ENCODE data around the gene DQX1.
A peak's percentile ranks its signal among the peaks of the same experiment; 100 is the strongest.

Gene DQX1

GRCh38 chr2:74525717-74526648 is at the start of gene DQX1:
TSS of gene DQX1 (minus strand) at chr2:74526231. CDS start at chr2:74525729, 502 bp downstream.
- Mint-ChIP-seq H3K4me1 (peaks cover 17% of the 10 kb centered on the region), H3K9me3 (no peaks in the 10 kb centered on the region), H3K36me3 (ENCODE audit: low read depth) (peaks cover 24% of the 10 kb centered on the region), H3K27ac (peak within 1 kb of the TSS in 1 of 3 experiments; percentile 61), H3K27me3 (ENCODE audit: low read depth) (peaks cover 25% of the 10 kb centered on the region), H3K4me3 (peak within 1 kb of the TSS; percentile 97 to 99 (median 99))
- TF ChIP-seq CTCF (IDR thresholded peaks at IDR 0.05; ENCODE audit: unreplicated experiment in 3 of 3): no peak

- no peak for TF ChIP-seq CTCF (IDR thresholded peaks at IDR 0.05; ENCODE audit: unreplicated experiment in 3 of 3)
- Mint-ChIP-seq H3K4me1 (peaks cover 32% of the 10 kb centered on the region), H3K27me3 (ENCODE audit: low read depth) (no peaks in the 10 kb centered on the region), H3K27ac (no peak overlapping the region), H3K4me3 (no peak overlapping the region), H3K9me3 (no peaks in the 10 kb centered on the region), H3K36me3 (ENCODE audit: low read depth) (no peaks in the 10 kb centered on the region)
These were observed 49.3 kb upstream of the DQX1 start for GRCh38 chr2:74575320-74575719.

GRCh38 chr2:74573747-74574562 is 47.9 kb upstream of the DQX1 start:
- Mint-ChIP-seq H3K9me3 (no peaks in the 10 kb centered on the region), H3K4me3 (peak overlapping the region in 2 of 3 experiments; percentile 39 to 46), H3K4me1 (peaks cover 32% of the 10 kb centered on the region), H3K27ac (peak overlapping the region; percentile 74 to 88 (median 80)), H3K36me3 (ENCODE audit: low read depth) (no peaks in the 10 kb centered on the region), H3K27me3 (ENCODE audit: low read depth) (no peaks in the 10 kb centered on the region)
- TF ChIP-seq CTCF (IDR thresholded peaks at IDR 0.05; ENCODE audit: unreplicated experiment in 3 of 3): no peak

- H3K36me3 Mint-ChIP-seq (ENCODE audit: low read depth): no peaks in the 10 kb centered on the region
- H3K9me3 Mint-ChIP-seq: no peaks in the 10 kb centered on the region
- no peak for TF ChIP-seq CTCF (IDR thresholded peaks at IDR 0.05; ENCODE audit: unreplicated experiment in 3 of 3)
- no peak overlapping the region for H3K4me3 Mint-ChIP-seq
- H3K4me1 Mint-ChIP-seq: peaks cover 28% of the 10 kb centered on the region
- no peaks in the 10 kb centered on the region for H3K27me3 Mint-ChIP-seq (ENCODE audit: low read depth)
- H3K27ac Mint-ChIP-seq: no peak overlapping the region
These were observed 46.3 kb upstream of the DQX1 start for GRCh38 chr2:74572178-74572925.

GRCh38 chr2:74571058-74571457 is 45.0 kb upstream of the DQX1 start:
- peaks cover 15% of the 10 kb centered on the region for H3K4me1 Mint-ChIP-seq
- no peak overlapping the region for H3K27ac Mint-ChIP-seq
- TF ChIP-seq CTCF (IDR thresholded peaks at IDR 0.05; ENCODE audit: unreplicated experiment in 3 of 3): no peak
- H3K36me3 Mint-ChIP-seq (ENCODE audit: low read depth): no peaks in the 10 kb centered on the region
- no peaks in the 10 kb centered on the region for H3K9me3 Mint-ChIP-seq
- peaks cover 6% of the 10 kb centered on the region for H3K27me3 Mint-ChIP-seq (ENCODE audit: low read depth)
- H3K4me3 Mint-ChIP-seq: no peak overlapping the region
